DOHH2 (cell line): ENCODE results near the gene MKLN1.

ENCODE experiments used
- EZH2phosphoT487 ChIP-seq: fragments of 200-600 bp; sonication (generic); IDR thresholded peaks from 2 replicates; pipeline ENCODE4 v1.6.1; 2017; ENCODE audit warnings: borderline replicate concordance, mild to moderate bottlenecking, antibody characterized with exemption, low read length, moderate library complexity, mixed read lengths
- TF ChIP-seq, protein P1 (sequence below): fragments of 200-600 bp; sonication (generic); IDR thresholded peaks from one replicate; pipeline ENCODE4 v1.5.1; 2014; ENCODE audit warnings: antibody characterized with exemption, mild to moderate bottlenecking, low read depth, low read length; ENCODE audit not compliant: poor library complexity, severe bottlenecking

DNA sequence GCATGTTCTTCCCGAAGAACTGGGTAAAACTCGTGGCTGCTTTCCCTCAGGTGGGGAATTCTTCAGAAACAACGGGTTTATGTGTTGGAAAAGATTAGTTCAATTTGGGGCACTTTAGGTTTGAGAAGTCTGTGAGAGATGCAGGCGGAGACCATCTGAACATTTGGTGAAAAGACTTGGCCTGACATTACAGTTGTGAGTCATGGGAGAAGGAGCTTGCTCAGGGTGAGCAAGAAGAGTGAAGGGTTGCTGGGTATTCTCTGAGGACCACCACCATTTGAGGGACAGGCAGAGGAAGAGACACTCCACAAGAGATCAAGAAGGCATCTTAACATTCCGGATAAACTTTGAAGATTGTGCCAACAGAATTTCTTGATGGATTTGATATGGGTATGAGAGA, 140.1 kb downstream of the MKLN1 start:
- TF ChIP-seq, protein P1, sequence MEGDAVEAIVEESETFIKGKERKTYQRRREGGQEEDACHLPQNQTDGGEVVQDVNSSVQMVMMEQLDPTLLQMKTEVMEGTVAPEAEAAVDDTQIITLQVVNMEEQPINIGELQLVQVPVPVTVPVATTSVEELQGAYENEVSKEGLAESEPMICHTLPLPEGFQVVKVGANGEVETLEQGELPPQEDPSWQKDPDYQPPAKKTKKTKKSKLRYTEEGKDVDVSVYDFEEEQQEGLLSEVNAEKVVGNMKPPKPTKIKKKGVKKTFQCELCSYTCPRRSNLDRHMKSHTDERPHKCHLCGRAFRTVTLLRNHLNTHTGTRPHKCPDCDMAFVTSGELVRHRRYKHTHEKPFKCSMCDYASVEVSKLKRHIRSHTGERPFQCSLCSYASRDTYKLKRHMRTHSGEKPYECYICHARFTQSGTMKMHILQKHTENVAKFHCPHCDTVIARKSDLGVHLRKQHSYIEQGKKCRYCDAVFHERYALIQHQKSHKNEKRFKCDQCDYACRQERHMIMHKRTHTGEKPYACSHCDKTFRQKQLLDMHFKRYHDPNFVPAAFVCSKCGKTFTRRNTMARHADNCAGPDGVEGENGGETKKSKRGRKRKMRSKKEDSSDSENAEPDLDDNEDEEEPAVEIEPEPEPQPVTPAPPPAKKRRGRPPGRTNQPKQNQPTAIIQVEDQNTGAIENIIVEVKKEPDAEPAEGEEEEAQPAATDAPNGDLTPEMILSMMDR, result no peak
- no peak for TF ChIP-seq EZH2phosphoT487
